Vagina (tissue), 2 donors: ENCODE data around the gene OMA1.

Source experiments
- POLR2AphosphoS5 ChIP-seq, 2 donors: sonication (generic); formaldehyde crosslinking; IDR thresholded peaks; one replicate each; pipeline ENCODE4 v1.9.0; 2017; ENCODE audit warnings: antibody characterized with exemption in 2 of 2, mild to moderate bottlenecking in 2 of 2, low read depth in 1 of 2; ENCODE audit not compliant: insufficient read depth in 1 of 2
- TF ChIP-seq, protein P1 (sequence below), 3 experiments: fragments of 450-650 bp in 2 of 3; fragments of 200-600 bp in 1 of 3; sonication (generic) in 1 of 3; IDR thresholded peaks; one replicate each; pipeline ENCODE4 v1.5.1; 2017 to 2019; ENCODE audit warnings: antibody characterized with exemption in 3 of 3, mild to moderate bottlenecking in 2 of 3, moderate library complexity in 2 of 3

DNA sequence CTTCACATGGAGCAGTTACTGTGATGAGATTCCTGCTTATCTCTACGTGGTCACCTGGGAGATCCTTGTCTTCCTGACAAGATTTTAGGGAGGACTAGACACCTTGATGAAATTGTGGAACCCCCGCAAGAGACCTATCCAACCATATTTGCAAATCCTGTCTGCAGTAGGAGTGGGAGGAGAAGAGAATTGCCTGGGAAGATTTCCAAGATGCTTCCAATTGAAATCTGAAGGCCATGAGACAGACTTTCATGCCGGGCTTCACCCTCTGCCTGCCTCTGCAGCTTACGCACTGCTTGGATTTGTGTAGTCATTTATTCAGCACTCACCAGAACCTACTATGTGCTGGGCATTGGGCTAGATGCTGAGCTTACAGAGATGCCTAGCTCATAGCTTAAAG, 106.6 kb downstream of the OMA1 start:
- TF ChIP-seq, protein P1, sequence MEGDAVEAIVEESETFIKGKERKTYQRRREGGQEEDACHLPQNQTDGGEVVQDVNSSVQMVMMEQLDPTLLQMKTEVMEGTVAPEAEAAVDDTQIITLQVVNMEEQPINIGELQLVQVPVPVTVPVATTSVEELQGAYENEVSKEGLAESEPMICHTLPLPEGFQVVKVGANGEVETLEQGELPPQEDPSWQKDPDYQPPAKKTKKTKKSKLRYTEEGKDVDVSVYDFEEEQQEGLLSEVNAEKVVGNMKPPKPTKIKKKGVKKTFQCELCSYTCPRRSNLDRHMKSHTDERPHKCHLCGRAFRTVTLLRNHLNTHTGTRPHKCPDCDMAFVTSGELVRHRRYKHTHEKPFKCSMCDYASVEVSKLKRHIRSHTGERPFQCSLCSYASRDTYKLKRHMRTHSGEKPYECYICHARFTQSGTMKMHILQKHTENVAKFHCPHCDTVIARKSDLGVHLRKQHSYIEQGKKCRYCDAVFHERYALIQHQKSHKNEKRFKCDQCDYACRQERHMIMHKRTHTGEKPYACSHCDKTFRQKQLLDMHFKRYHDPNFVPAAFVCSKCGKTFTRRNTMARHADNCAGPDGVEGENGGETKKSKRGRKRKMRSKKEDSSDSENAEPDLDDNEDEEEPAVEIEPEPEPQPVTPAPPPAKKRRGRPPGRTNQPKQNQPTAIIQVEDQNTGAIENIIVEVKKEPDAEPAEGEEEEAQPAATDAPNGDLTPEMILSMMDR (IDR thresholded peaks at IDR 0.05), result no peak
- TF ChIP-seq POLR2AphosphoS5 (IDR thresholded peaks at IDR 0.05; ENCODE audit: insufficient read depth in 1 of 2, low read depth in 1 of 2), result no peak
